H7 (cell line): Measurements from ENCODE around the gene TAF4B. TPM values are rescaled to one million over a fixed set of nuclear protein-coding genes. Genes with fewer than 3 reads are reported as not detected.
"Not testable (repeated sequence)": the region's sequence is repeated elsewhere in the genome, so short reads cannot be mapped to it uniquely, and the experiment has no call there.

Experiments
- DNase-seq: peaks from one replicate; pipeline ENCODE4 v3.0.0; 2012
- H3K27me3 ChIP-seq: 2 replicates; pipeline ENCODE4 v1.6.0; 2011; ENCODE audit warnings: mild to moderate bottlenecking, low read length; ENCODE audit not compliant: control insufficient read depth, insufficient read depth
- H3K36me3 ChIP-seq: replicated peaks from 2 replicates; pipeline ENCODE4 v1.5.1; 2011; ENCODE audit warnings: low read length; ENCODE audit not compliant: control insufficient read depth, insufficient read depth
- H3K4me3 ChIP-seq: 2 replicates; pipeline ENCODE4 v1.5.1; 2011; ENCODE audit warnings: low read depth, mild to moderate bottlenecking, control low read depth, low read length, moderate library complexity; ENCODE audit not compliant: insufficient read depth
- total RNA-seq: library from RNA; depleted of rRNA; stranded (reverse); fragments of >200 nt; shearing (Covaris generic); gene quantifications from 2 replicates; pipeline ENCODE4 v1.2.3, GENCODE V29; 2014; rRNA removed

TAF4B gene
- total RNA-seq: 19.1 and 33.5 TPM in 2 replicates

DNA sequence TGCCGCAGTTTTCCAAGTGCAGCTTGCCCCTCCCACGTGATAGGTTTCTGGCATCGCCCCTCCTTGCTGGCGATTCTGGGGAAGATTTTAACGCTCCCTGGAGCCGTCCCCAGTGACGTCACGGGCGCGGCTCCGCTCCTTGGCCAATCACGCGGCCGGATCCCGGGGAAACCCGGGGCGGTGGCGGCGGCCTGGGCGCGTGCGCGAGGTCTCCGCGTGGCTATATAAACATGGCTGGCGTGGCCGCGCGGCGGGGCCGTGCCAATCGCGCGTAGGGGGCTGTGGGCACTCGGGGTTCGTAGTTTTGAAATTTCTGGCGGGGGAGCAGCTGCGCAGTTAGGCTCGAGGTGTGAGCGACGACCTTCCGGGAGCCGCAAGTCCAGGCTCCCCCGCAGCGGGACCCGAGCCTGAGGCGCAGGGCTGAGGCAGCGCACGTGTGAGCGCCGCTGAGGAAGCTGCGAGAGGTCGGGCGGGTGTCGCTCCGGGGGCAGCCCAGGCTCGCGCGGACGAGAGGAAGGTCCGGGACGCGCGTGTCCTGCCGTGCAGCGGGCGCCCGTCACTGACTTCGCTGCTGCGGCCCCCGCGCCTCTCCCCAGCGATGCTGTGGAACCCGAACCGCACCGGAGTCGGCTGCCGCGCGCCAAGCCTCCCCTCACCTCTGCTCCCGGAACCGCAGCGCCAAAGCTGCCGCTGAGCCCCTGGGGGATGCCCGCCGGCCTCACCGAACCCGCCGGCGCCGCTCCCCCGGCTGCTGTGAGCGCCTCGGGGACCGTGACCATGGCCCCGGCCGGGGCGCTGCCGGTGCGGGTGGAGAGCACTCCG, at the start of gene TAF4B:
Gene TAF4B, plus strand, starts transcription at position 217 of the 822 bp plus-strand sequence. Its CDS starts 489 bp downstream, at position 706.
- DNase-seq: peak; percentile 95

GRCh38 chr18:26181343-26181826, 44.9 kb upstream of the TAF4B start:
- no peaks in the 10 kb centered on the region for H3K36me3 ChIP-seq
- H3K4me3 ChIP-seq: no peak overlapping the region
- DNase-seq: no peak

More for the DNA sequence above, at the start of gene TAF4B:
- Histone ChIP-seq H3K4me3 (peak within 1 kb of the TSS; percentile 91), H3K36me3 (no peaks in the 10 kb centered on the region), H3K27me3 (no peaks in the 10 kb centered on the region; the same call in 1 of the 2 replicates)

DNA sequence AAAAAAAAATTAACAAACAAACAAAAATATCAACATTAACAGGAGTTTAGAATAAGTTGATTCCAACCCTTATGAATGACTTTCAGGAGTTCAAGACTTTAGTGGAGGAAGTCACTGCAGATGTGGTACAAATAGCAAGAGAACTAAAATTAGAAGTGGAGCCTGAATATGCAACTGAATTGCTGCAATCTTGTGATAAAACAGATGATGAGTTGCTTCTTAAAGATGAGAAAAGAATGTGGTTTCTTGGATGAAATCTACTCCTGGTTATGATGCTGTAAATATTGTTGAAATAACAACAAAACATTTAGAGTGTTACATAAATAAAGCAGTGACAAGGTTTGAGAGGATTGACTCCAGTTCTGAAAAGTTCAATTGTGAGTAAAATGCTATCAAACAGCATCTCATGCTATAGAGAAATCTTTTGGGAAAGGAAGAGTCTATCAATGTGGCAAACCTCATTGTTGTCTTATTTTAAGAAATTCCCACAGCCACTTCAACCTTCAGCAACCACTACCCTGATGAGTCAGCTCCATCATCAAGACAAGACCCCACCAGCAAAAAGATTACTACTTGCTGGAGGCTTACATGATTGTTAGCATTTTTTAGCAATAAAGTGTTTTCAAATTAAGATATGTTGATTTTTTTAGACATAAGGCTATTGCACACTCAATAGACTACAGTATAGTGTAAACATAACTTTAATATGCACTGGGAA, 42.7 kb upstream of the TAF4B start:
- H3K27me3 ChIP-seq: no peaks in the 10 kb centered on the region
- DNase-seq: no peak
- H3K36me3 ChIP-seq: no peaks in the 10 kb centered on the region
- H3K4me3 ChIP-seq: no peak overlapping the region

More at GRCh38 chr18:26181343-26181826, 44.9 kb upstream of the TAF4B start:
- H3K27me3 ChIP-seq: no peaks in the 10 kb centered on the region

- H3K27me3 ChIP-seq: no peaks in the 10 kb centered on the region
- H3K36me3 ChIP-seq: no peaks in the 10 kb centered on the region
- peak; percentile 42 for DNase-seq
- H3K4me3 ChIP-seq: no peak overlapping the region
These were observed 41.0 kb upstream of the TAF4B start for GRCh38 chr18:26185267-26185666.

- no peaks in the 10 kb centered on the region for H3K36me3 ChIP-seq
- no peaks in the 10 kb centered on the region for H3K27me3 ChIP-seq
- no peak for DNase-seq
- no peak overlapping the region for H3K4me3 ChIP-seq
These were observed 35.7 kb upstream of the TAF4B start for GRCh38 chr18:26190506-26190905.

GRCh38 chr18:26192233-26192632, 34.0 kb upstream of the TAF4B start:
- Histone ChIP-seq H3K4me3 (no peak overlapping the region), H3K27me3 (no peaks in the 10 kb centered on the region), H3K36me3 (no peaks in the 10 kb centered on the region)
- DNase-seq: no peak

DNA sequence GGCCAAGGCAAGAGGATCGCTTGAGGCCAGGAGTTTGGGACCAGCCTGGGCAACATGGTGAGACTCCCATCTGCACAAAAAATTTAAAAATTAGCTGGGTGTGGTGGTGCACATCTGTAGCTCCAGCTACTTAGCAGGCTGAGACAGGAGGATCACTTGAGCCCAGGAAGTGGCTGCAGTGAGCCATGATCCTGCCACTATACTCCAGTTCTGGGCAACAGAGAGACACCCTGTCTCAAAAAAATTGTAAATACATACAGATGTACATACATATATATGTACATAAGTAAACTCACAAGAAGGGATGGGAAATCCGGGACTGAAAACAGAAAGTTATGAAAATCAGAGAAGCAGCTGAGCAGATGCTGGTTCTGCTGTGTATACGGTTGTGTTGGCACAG, 29.6 kb upstream of the TAF4B start:
- Histone ChIP-seq H3K27me3 (no peaks in the 10 kb centered on the region), H3K36me3 (no peaks in the 10 kb centered on the region), H3K4me3 (no peak overlapping the region)
- DNase-seq: no peak

DNA sequence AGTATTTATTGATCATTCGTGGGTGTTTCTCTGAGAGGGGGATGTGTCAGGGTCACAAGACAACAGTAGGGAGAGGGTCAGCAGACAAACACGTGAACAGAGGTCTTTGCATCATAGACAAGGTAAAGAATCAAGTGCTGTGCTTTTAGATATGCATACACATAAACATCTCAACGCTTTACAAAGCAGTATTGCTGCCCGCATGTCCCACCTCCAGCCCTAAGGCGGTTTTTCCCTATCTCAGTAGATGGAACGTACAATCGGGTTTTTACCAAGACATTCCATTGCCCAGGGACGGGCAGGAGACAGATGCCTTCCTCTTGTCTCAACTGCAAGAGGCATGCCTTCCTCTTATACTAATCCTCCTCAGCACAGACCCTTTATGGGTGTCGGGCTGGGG, 24.2 kb upstream of the TAF4B start:
- not testable (repeated sequence) for H3K4me3 ChIP-seq, H3K36me3 ChIP-seq, DNase-seq, H3K27me3 ChIP-seq

GRCh38 chr18:26205318-26205717, 20.9 kb upstream of the TAF4B start:
- Histone ChIP-seq H3K4me3 (no peak overlapping the region), H3K36me3 (no peaks in the 10 kb centered on the region), H3K27me3 (no peaks in the 10 kb centered on the region)
- DNase-seq: no peak

GRCh38 chr18:26206488-26206887, 19.8 kb upstream of the TAF4B start:
- no peaks in the 10 kb centered on the region for H3K36me3 ChIP-seq
- no peaks in the 10 kb centered on the region for H3K27me3 ChIP-seq
- H3K4me3 ChIP-seq: no peak overlapping the region
- DNase-seq: no peak

DNA sequence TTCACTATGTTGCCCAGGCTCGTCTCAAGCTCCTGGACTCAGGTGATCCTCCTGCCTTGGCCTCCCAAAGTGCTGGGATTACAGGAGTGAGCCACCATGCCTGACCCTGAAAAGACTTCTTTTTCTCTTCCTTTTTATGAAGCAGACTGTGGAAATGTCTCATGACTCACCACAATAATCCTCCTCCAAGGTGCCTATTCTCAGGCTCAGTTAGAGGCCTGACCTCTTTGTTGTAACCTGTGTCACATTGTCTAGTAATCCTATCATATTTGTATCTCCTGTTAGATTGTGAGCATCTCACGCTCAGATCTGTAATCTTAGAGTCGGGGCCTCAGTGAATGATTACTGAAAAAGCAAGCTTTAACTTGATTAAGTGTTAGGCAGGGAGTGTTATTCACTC, 18.3 kb upstream of the TAF4B start:
- H3K36me3 ChIP-seq: no peaks in the 10 kb centered on the region
- H3K4me3 ChIP-seq: no peak overlapping the region
- no peak for DNase-seq
- H3K27me3 ChIP-seq: no peaks in the 10 kb centered on the region

DNA sequence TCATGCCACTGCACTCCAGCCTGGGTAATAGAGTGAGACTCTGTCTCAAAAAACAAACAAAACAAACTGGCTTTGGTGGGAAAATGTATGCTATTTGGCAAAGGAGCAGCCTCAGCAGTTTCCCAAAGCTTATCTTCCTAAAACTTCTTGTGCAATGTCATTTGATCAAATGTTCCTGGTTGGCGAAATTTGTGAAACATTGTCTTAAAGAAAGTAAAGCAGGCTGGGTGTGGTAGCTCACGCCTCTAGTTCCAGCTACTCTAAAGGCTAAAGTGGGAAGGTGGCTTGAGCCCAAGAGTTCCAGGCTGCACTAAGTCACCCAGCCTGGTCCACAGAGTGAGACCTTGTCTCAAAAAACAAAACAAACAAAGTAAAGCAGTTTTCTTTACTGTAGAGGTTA, 17.3 kb upstream of the TAF4B start:
- H3K36me3 ChIP-seq: no peaks in the 10 kb centered on the region
- no peak for DNase-seq
- H3K4me3 ChIP-seq: no peak overlapping the region
- H3K27me3 ChIP-seq: no peaks in the 10 kb centered on the region

DNA sequence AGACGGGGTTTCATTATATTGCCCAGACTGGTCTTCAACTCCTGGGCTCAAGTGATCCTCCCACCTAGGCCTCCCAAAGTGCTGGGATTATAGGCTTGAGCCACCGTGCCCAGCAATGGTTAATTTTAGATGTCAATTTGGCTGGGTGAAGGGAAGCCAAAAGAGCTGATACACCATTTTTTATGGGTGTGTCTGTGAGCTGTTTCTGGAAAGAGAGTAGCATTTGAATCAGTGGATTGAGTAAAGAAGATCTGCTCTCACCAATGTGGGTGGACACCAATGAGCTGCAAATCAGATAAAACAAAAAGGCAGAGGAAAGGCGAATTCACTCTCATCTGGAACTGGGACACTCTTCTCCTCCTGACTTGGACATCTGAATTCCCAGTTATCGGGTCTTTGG, 16.1 kb upstream of the TAF4B start:
- DNase-seq: no peak
- Histone ChIP-seq H3K27me3 (no peaks in the 10 kb centered on the region), H3K4me3 (no peak overlapping the region), H3K36me3 (no peaks in the 10 kb centered on the region)

DNA sequence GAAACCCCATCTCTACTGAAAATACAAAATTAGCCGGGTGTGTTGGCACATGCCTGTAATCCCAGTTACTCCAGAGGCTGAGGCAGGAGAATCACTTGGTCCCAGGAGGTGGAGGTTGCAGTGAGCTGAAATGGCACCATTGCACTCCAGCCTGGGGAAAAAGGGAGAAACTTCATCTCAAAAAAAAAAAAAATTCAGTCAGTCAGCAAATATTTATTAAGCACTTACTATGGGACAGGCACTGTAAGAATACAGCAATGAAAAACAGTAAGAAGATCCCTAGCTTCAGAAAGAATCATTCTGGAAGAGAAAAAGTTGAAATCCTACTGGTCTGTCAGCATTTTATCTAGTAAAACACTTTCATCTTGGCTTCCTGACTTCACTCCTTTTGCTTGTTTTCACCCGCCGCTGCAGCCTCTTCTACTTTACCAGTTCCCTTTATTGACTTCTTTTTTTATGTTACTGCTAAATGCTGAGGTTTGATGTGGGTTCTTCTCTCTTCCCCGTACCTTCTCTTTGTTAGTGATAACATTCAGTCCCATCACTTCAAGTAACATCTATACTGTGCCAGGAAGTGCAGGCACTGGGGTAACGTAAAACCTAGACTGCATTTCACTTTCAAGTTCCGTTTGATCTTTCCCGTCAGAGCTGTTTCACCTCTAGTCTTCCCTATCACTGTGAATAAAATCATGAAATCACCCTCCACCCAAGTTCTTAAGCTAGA, 10.8 kb upstream of the TAF4B start:
- Histone ChIP-seq H3K4me3 (no peak overlapping the region), H3K27me3 (no peaks in the 10 kb centered on the region), H3K36me3 (no peaks in the 10 kb centered on the region)
- DNase-seq: no peak
